Left ventricle myocardium inferior (tissue), 1 donor: ENCODE data around the gene FOXN3. TPM values are rescaled to one million over a fixed set of nuclear protein-coding genes. Genes with fewer than 3 reads are reported as not detected.
A peak's percentile ranks its signal among the peaks of the same experiment; 100 is the strongest.

ENCODE experiments used
- DNase-seq: peaks from one replicate; pipeline ENCODE4 v3.0.0-alpha.2; 2020
- H3K27ac ChIP-seq: fragments of 200-600 bp; replicated peaks from 2 replicates; pipeline ENCODE4 v1.8.0; 2021
- H3K27me3 ChIP-seq: fragments of 200-600 bp; 2 replicates; pipeline ENCODE4 v1.8.0; 2021; ENCODE audit warnings: low read depth
- H3K36me3 ChIP-seq: fragments of 200-600 bp; 2 replicates; pipeline ENCODE4 v1.8.0; 2021
- H3K4me1 ChIP-seq: fragments of 200-600 bp; 2 replicates; pipeline ENCODE4 v1.8.0; 2021
- H3K4me3 ChIP-seq: fragments of 200-600 bp; 2 replicates; pipeline ENCODE4 v1.8.0; 2021; ENCODE audit warnings: mild to moderate bottlenecking, moderate library complexity
- H3K9me3 ChIP-seq: fragments of 200-600 bp; replicated peaks from 2 replicates; pipeline ENCODE4 v1.8.0; 2021
- intact Hi-C: fragments of 100-400 bp; cut with micrococcal nuclease; formaldehyde crosslinking; loops from one replicate; pipeline ENCODE4 v1.11.0; 2022
- total RNA-seq: library from RNA; stranded (reverse); fragmentation: NEBNext Ultra II Directional; extraction: Animal tissue kit (Norgen Biotek cat#: 25700); gene quantifications from one replicate; pipeline ENCODE4 v1.2.1, GENCODE V29; 2021
- TF ChIP-seq, protein P1 (sequence below): fragments of 200-600 bp; IDR thresholded peaks from 2 replicates; pipeline ENCODE4 v1.8.0; 2021; ENCODE audit warnings: antibody characterized with exemption, mild to moderate bottlenecking, borderline replicate concordance
- donor health status: DM: no; HTN: yes; CAD: no; lungs with severe emphysema.

Gene FOXN3
- total RNA-seq, 1 donor from 2014 or later = 120 TPM

DNA sequence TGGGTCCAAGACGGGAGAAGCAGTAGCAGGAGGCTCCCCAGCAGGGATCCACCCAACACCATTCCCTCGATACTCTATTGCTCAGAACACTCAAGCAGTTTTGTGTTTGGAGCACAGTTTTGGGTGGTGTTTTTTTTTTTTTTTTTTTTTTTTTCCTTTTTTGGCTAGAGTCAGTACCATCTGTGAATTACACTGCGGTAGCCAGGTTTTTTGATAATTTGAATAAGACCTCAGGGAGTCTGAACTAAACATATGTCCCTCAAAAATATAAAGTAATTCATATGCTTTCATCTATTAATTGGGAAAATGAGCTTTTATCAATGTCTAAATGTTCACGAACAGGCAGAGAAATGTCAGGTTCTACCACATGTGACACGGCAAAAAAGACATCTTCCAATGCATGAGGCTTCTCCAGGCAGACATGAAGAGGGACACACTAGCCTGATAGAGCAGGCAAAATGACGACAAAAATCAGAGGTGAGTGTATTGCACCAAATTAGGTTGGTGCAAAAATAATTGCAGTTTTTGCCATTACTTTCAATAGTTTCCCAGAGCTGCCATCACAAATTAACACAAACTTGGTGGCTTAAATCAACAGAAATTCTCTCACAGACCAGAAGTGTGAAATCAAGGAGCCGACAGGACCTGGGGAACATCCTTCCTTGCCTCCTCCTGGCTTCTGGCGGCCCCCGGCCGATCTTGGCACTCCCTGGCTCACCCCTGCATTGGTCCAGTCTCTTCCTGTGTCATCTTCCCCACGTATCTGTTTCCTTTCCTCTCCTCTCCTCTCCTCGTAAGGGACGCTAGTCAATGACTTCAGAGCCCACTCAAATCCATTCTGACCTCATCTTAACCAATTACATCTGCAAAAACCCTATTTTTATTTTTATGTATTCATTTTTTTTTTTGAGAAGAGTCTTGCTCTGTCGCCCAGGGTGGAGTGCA, 33.9 kb downstream of the FOXN3 start:
- DNase-seq = no peak

DNA sequence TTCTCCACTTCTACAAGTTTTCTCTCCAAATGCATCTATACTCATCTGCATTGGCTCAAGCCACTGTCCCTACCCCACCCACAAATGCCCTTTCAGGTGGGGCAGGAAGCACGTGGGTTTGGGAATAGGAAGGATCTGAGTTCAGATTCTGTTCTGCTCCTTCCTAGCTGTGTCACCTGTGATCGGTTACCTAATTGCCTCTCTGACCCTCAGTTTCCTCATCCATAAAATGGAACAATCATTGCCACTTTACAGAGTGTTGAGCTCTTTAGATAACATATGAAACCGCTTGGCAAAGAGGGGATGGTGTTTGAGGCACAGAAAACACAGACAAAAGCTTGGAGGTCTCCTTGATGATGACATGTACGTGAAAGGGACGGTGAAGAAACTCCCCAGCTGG, 34.5 kb downstream of the FOXN3 start:
- Histone ChIP-seq H3K27ac (no peak overlapping the region), H3K27me3 (no peaks in the 10 kb centered on the region), H3K4me3 (no peak overlapping the region), H3K9me3 (peaks cover 6% of the 10 kb centered on the region), H3K4me1 (peaks cover 83% of the 10 kb centered on the region), H3K36me3 (no peaks in the 10 kb centered on the region)
- TF ChIP-seq, protein P1, sequence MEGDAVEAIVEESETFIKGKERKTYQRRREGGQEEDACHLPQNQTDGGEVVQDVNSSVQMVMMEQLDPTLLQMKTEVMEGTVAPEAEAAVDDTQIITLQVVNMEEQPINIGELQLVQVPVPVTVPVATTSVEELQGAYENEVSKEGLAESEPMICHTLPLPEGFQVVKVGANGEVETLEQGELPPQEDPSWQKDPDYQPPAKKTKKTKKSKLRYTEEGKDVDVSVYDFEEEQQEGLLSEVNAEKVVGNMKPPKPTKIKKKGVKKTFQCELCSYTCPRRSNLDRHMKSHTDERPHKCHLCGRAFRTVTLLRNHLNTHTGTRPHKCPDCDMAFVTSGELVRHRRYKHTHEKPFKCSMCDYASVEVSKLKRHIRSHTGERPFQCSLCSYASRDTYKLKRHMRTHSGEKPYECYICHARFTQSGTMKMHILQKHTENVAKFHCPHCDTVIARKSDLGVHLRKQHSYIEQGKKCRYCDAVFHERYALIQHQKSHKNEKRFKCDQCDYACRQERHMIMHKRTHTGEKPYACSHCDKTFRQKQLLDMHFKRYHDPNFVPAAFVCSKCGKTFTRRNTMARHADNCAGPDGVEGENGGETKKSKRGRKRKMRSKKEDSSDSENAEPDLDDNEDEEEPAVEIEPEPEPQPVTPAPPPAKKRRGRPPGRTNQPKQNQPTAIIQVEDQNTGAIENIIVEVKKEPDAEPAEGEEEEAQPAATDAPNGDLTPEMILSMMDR = no peak
- DNase-seq = no peak
- intact Hi-C loops = no loop called here

More for the DNA sequence above, 33.9 kb downstream of the FOXN3 start:
- H3K9me3 ChIP-seq = peaks cover 6% of the 10 kb centered on the region
- H3K27me3 ChIP-seq = no peaks in the 10 kb centered on the region
- H3K27ac ChIP-seq = no peak overlapping the region
- peaks cover 86% of the 10 kb centered on the region for H3K4me1 ChIP-seq
- H3K36me3 ChIP-seq = no peaks in the 10 kb centered on the region
- TF ChIP-seq, protein P1 = no peak
- no peak overlapping the region for H3K4me3 ChIP-seq
- intact Hi-C loops = no loop called here

DNA sequence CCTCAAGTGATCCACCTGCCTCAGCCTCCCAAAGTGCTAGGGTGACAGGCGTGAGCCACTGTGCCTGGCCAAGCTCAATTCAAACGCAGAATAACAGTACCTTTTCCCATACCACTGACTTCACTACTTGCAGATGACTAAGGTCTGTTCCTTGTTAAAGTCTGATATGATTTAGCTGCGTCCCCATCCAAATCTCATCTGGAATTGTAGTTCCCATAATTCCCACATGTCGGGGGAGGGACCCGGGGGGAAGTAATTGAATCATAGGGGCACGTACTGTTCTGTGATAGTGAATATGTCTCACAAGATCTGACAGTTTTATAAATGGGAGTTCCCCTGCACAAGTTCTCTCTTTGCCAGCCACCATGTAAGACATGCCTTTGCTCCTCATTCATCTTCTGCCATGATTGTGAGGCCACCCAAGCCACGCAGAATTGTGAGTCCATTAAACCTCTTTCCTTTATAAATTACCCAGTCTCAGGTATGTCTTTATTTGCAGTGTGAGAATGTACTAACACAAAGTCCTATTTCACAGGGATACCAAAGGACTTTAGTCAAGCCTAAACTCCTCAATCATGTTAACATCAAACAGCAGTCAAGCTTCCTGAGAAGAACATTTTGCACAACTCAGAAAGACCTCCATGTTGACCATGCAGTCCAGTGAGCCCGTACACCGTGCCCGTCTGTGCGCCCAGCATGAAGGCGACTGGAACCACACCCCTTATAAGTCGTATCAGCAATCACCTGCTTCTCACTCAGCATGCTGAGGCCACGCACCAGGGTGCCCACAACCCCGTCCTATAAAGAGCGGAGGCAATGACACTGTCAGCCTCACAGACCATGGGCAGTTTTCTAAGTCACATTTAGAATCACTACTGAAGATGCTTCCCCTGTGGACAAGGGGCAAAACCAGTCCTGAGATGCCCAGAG, 36.9 kb downstream of the FOXN3 start:
- intact Hi-C loops = no loop called here
- Histone ChIP-seq H3K4me1 (peaks cover 59% of the 10 kb centered on the region), H3K36me3 (no peaks in the 10 kb centered on the region), H3K27me3 (no peaks in the 10 kb centered on the region), H3K4me3 (no peak overlapping the region), H3K9me3 (peaks cover 6% of the 10 kb centered on the region), H3K27ac (no peak overlapping the region)
- TF ChIP-seq, protein P1 = no peak
- no peak for DNase-seq

DNA sequence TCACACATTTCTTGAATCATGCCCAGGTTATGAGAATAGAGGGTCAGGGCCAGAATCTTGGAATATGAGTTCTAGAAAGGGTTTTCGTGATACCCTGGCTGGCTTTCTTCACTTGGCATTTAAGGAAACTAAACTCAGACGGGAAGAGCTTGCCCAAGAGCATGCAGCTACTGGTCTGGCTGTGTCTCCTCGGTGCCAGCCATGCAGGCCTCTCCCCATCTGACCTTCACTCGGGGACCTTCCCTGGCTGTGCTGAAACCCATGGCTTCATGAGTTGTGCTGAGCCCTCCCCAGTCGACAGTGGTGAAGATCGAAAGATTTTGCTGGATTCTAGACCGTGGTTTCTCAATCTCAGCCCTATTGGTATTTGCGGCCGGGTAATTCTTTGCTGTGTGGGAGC, 38.0 kb downstream of the FOXN3 start:
- Histone ChIP-seq H3K9me3 (peaks cover 6% of the 10 kb centered on the region), H3K36me3 (no peaks in the 10 kb centered on the region), H3K27ac (peak overlapping the region; percentile 21), H3K4me3 (no peak overlapping the region), H3K4me1 (peaks cover 48% of the 10 kb centered on the region), H3K27me3 (no peaks in the 10 kb centered on the region)
- DNase-seq = no peak
- TF ChIP-seq, protein P1 = no peak
- intact Hi-C loops = no loop called here

DNA sequence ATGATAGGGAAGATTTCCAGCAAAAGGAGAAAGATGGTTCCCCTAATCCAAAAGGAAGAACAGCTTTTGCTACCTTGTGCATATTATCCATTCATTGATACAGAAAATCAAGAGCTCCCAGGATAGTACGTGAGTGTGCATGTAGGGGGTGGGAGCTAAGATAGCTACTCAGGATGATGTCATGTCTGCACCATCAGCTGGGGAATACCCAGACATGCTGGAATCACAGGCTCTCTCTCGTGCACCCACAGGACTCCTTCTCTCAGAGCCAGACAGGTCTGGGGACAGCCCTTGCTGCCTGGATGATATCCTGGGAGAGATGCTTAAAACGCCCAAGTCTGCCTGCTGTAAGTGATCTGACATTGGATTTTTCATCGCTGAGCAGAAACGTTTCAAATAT, 38.9 kb downstream of the FOXN3 start:
- Histone ChIP-seq H3K4me1 (peaks cover 39% of the 10 kb centered on the region), H3K9me3 (peaks cover 6% of the 10 kb centered on the region), H3K27me3 (no peaks in the 10 kb centered on the region), H3K27ac (peak overlapping the region; percentile 21), H3K4me3 (no peak overlapping the region), H3K36me3 (no peaks in the 10 kb centered on the region)
- intact Hi-C loops = no loop called here
- TF ChIP-seq, protein P1 = no peak
- DNase-seq = no peak
